H1 (cell line): Measurements from ENCODE around the gene TLL1. TPM values are rescaled to one million over a fixed set of nuclear protein-coding genes. Genes with fewer than 3 reads are reported as not detected.

ENCODE experiments used
- CTCF ChIA-PET: fragments of 300-600 bp; sonication (Branson Sonifier 250); formaldehyde crosslinking; loops from one replicate; lab custom pipeline; 2021; ENCODE audit not compliant: partially characterized antibody; lab: Charles Lee
- POLR2A ChIA-PET: fragments of 300-600 bp; sonication (Branson Sonifier 250); formaldehyde crosslinking; loops from one replicate; lab custom pipeline; 2021; ENCODE audit warnings: inconsistent platforms; ENCODE audit not compliant: partially characterized antibody; lab: Charles Lee
- DNase-seq, 2 experiments: peaks; one replicate each; pipeline versions ENCODE4 v3.0.0 to v3.0.0-alpha.2; 2010 to 2022; ENCODE audit warnings: low spot score in 2 of 2, low read depth in 1 of 2, mixed read lengths in 1 of 2
- FAIRE-seq: peaks from 2 replicates; lab custom pipeline; 2011; peaks lifted over from hg19 to GRCh38; lab: Jason Lieb, UNC
- H2AFZ ChIP-seq: 2 replicates; pipeline ENCODE4 v1.8.1; 2012; ENCODE audit warnings: low read length, inconsistent platforms
- H2AK5ac ChIP-seq: 2 replicates; pipeline ENCODE4 v1.6.1; 2013; ENCODE audit warnings: low read depth, low read length
- H2BK120ac ChIP-seq: replicated peaks from 2 replicates; pipeline ENCODE3; 2013; ENCODE audit warnings: low read depth, low read length, inconsistent platforms
- H2BK12ac ChIP-seq: 2 replicates; pipeline ENCODE4 v1.6.1; 2013; ENCODE audit warnings: low read depth, low read length
- H2BK15ac ChIP-seq: 2 replicates; pipeline ENCODE4 v1.6.1; 2013; ENCODE audit warnings: low read length
- H2BK20ac ChIP-seq: 2 replicates; pipeline ENCODE4 v1.6.1; 2013; ENCODE audit warnings: low read length
- H2BK5ac ChIP-seq: 2 replicates; pipeline ENCODE4 v1.6.1; 2013; ENCODE audit warnings: low read depth, low read length
- H3K14ac ChIP-seq: 2 replicates; pipeline ENCODE4 v1.6.1; 2013; ENCODE audit warnings: inconsistent platforms; ENCODE audit not compliant: insufficient read length
- H3K18ac ChIP-seq: 2 replicates; pipeline ENCODE4 v1.6.1; 2013; ENCODE audit warnings: low read length; ENCODE audit errors: extremely low read depth
- H3K23ac ChIP-seq: 2 replicates; pipeline ENCODE4 v1.6.1; 2013; ENCODE audit warnings: inconsistent platforms; ENCODE audit not compliant: insufficient read length
- H3K23me2 ChIP-seq: 2 replicates; pipeline ENCODE4 v1.6.1; 2013; ENCODE audit warnings: low read depth, low read length
- H3K27ac ChIP-seq: 2 replicates; pipeline ENCODE4 v1.6.1; 2011; ENCODE audit warnings: low read depth, low read length, inconsistent platforms
- H3K27me3 ChIP-seq, 4 experiments: replicated peaks in 1 of 4; 1 replicate in 1 of 4; 2 replicates in 3 of 4; pipeline versions ENCODE4 v1.6.1 to v1.8.1; 2011 to 2013; ENCODE audit warnings: low read length in 3 of 4, mild to moderate bottlenecking in 3 of 4, inconsistent platforms in 2 of 4, mixed read lengths in 2 of 4, moderate library complexity in 1 of 4; ENCODE audit not compliant: control insufficient read depth in 3 of 4, insufficient read depth in 3 of 4; ENCODE audit errors: extremely low read depth in 1 of 4
- H3K36me3 ChIP-seq, 4 experiments: 2 replicates each; pipeline versions ENCODE4 v1.6.1 to v1.8.1; 2011 to 2013; ENCODE audit warnings: mild to moderate bottlenecking in 4 of 4, low read length in 3 of 4, moderate library complexity in 2 of 4, control low read depth in 1 of 4, inconsistent platforms in 1 of 4; ENCODE audit not compliant: insufficient read depth in 4 of 4, control insufficient read depth in 2 of 4
- H3K4ac ChIP-seq: replicated peaks from 2 replicates; pipeline ENCODE3; 2013; ENCODE audit warnings: low read length, low read depth, mixed read lengths, inconsistent platforms; ENCODE audit not compliant: insufficient read length
- H3K4me1 ChIP-seq, 4 experiments: replicated peaks in 1 of 4; 1 replicate in 1 of 4; 2 replicates in 3 of 4; pipeline versions ENCODE4 v1.6.1 to v1.8.1; 2011 to 2013; ENCODE audit warnings: low read length in 3 of 4, inconsistent platforms in 2 of 4, mixed read lengths in 1 of 4; ENCODE audit not compliant: insufficient read depth in 4 of 4, control insufficient read depth in 3 of 4
- H3K4me2 ChIP-seq, 2 experiments: 2 replicates each; pipeline versions ENCODE4 v1.6.1 to v1.8.1; 2011 to 2013; ENCODE audit warnings: low read depth in 2 of 2, low read length in 2 of 2, control low read depth in 1 of 2, inconsistent platforms in 1 of 2, mild to moderate bottlenecking in 1 of 2; ENCODE audit not compliant: insufficient read depth in 1 of 2
- H3K4me3 ChIP-seq, 4 experiments: fragments of 200-600, 300-600 bp in 1 of 4; sonication (generic), shearing (Covaris generic), sonication (Bioruptor Twin) in 1 of 4; 2 replicates each; pipeline versions ENCODE4 v1.5.1 to v1.8.1; 2011 to 2016; ENCODE audit warnings: low read length in 4 of 4, low read depth in 3 of 4, control low read depth in 2 of 4, inconsistent platforms in 2 of 4, mild to moderate bottlenecking in 2 of 4, mixed read lengths in 1 of 4, moderate library complexity in 1 of 4; ENCODE audit not compliant: insufficient read depth in 2 of 4; ENCODE audit errors: extremely low read depth in 1 of 4
- H3K56ac ChIP-seq: replicated peaks from 2 replicates; pipeline ENCODE3; 2013; ENCODE audit warnings: low read depth, mild to moderate bottlenecking, mixed read lengths, low read length, inconsistent platforms; ENCODE audit not compliant: insufficient read length
- H3K79me1 ChIP-seq: 2 replicates; pipeline ENCODE4 v1.6.1; 2013; ENCODE audit warnings: low read depth, low read length, control low read depth
- H3K79me2 ChIP-seq, 2 experiments: 2 replicates each; pipeline versions ENCODE4 v1.6.1 to v1.8.1; 2012 to 2013; ENCODE audit warnings: low read length in 2 of 2, mild to moderate bottlenecking in 2 of 2, inconsistent platforms in 1 of 2; ENCODE audit not compliant: insufficient read depth in 2 of 2, control insufficient read depth in 1 of 2
- H3K9ac ChIP-seq, 4 experiments: replicated peaks in 1 of 4; 1 replicate in 1 of 4; 2 replicates in 3 of 4; pipeline versions ENCODE4 v1.6.1 to v1.8.1; 2011 to 2013; ENCODE audit warnings: low read depth in 3 of 4, low read length in 3 of 4, control low read depth in 2 of 4, mild to moderate bottlenecking in 2 of 4, moderate library complexity in 2 of 4, inconsistent platforms in 1 of 4; ENCODE audit errors: extremely low read depth in 1 of 4
- H3K9me3 ChIP-seq, 2 experiments: 2 replicates each; pipeline versions ENCODE4 v1.6.1 to v1.8.1; 2012 to 2013; ENCODE audit warnings: mild to moderate bottlenecking in 2 of 2, moderate library complexity in 2 of 2, control low read depth in 1 of 2, inconsistent platforms in 1 of 2, low read depth in 1 of 2, low read length in 1 of 2, mixed read lengths in 1 of 2; ENCODE audit not compliant: insufficient read depth in 2 of 2
- H4K20me1 ChIP-seq, 2 experiments: replicated peaks in 1 of 2; 2 replicates each; pipeline versions ENCODE3 to v1.8.1; 2011 to 2013; ENCODE audit warnings: inconsistent platforms in 2 of 2, low read length in 2 of 2, mild to moderate bottlenecking in 1 of 2; ENCODE audit not compliant: insufficient read depth in 2 of 2, control insufficient read depth in 1 of 2
- H4K5ac ChIP-seq: 2 replicates; pipeline ENCODE4 v1.6.1; 2013; ENCODE audit warnings: low read length, low read depth, mixed read lengths, inconsistent platforms; ENCODE audit not compliant: insufficient read length
- H4K8ac ChIP-seq: 2 replicates; pipeline ENCODE4 v1.8.0; 2013; ENCODE audit warnings: mild to moderate bottlenecking, moderate library complexity, low read length, inconsistent platforms; ENCODE audit not compliant: insufficient read depth; ENCODE audit errors: extremely low read depth
- H4K91ac ChIP-seq: replicated peaks from 2 replicates; pipeline ENCODE3; 2013; ENCODE audit warnings: low read length, mixed read lengths, inconsistent platforms; ENCODE audit not compliant: insufficient read length
- ASH2L ChIP-seq: fragments of 200-600, 300-600 bp; sonication (generic); IDR thresholded peaks from one replicate; pipeline ENCODE4 v1.7.1; 2017; ENCODE audit warnings: low read length
- BACH1 ChIP-seq: IDR thresholded peaks from 2 replicates; pipeline ENCODE4 v1.6.1; 2012; ENCODE audit warnings: low read length, improper control_type of control experiment
- CEBPB ChIP-seq: IDR thresholded peaks from 2 replicates; pipeline ENCODE4 v1.6.1; 2012; ENCODE audit warnings: low read depth, low read length
- TAF1 ChIP-seq: IDR thresholded peaks from 2 replicates; pipeline ENCODE4 v1.6.1; 2011; ENCODE audit warnings: mild to moderate bottlenecking, low read depth, low read length
- WGBS, 2 experiments: shearing (Covaris generic) in 1 of 2; methylation state at CpG; one replicate each; pipeline versions ENCODE4 v1.1.6 to v1.1.7; 2013 to 2015; ENCODE audit warnings: low lambda C conversion rate in 2 of 2, mixed read lengths in 2 of 2, inconsistent platforms in 1 of 2, low coverage in 1 of 2, missing lambda C conversion rate in 1 of 2; ENCODE audit not compliant: insufficient replicate concordance in 2 of 2, insufficient coverage in 1 of 2, insufficient read length in 1 of 2; ENCODE audit errors: extremely low coverage in 1 of 2, missing lambda C conversion rate in 1 of 2; 5-methylcytosine and 5-hydroxymethylcytosine counted together
- polyA plus RNA-seq, 7 experiments: library from polyadenylated mRNA; depleted of rRNA in 3 of 7; stranded (reverse) in 5 of 7; unstranded in 2 of 7; fragments of >200 nt in 5 of 7; fragments of 200-250 nt in 2 of 7; gene quantifications; 1 replicate in 5 of 7; 2 replicates in 1 of 7; 4 replicates in 1 of 7; pipeline versions ENCODE4 v1.2.1 to v1.2.3, GENCODE V29; 2011 to 2013; ENCODE audit warnings: missing spikeins in 2 of 7, mixed read lengths in 2 of 7
- total RNA-seq: library from RNA; stranded (reverse); fragmentation: NEBNext Ultra II Directional; extraction: Animal tissue kit (Norgen Biotek cat#: 25700); gene quantifications from 2 replicates; pipeline ENCODE4 v1.2.1, GENCODE V29; 2021

The TLL1 gene
- total and polyA plus RNA-seq, 2 of the 8 experiments (the other 6 are each of a cell fraction or from before 2014, with no cell fraction given), result 0.18 to 1.1 TPM

DNA sequence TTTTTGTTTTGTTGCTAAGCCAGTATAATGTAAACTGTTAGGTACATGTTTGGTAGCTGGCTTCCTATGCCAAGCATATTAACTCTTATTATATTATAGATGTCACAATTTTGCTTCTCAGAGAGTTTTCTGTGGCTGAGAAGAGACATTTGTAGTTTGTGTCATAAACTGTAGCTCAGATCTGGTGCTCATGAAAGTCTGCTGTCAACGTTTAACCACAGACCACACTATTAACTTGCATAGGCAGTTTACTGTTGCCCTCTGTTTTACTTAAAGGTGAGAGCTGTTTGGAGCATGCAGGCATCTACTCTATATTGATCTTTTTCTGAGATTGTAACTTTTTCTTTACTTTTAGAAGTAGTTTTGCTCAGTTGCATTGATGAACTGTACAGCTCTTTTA is 166.8 kb downstream of the TLL1 start:
- Histone ChIP-seq H3K23ac (no peak overlapping the region), H4K5ac (no peak overlapping the region), H3K36me3 (no peaks in the 10 kb centered on the region), H2AFZ (no peak overlapping the region), H3K23me2 (no peaks in the 10 kb centered on the region), H3K4ac (no peak overlapping the region), H3K27ac (no peak overlapping the region), H4K20me1 (no peaks in the 10 kb centered on the region), H2BK20ac (no peak overlapping the region), H3K9ac (no peak overlapping the region), H2BK15ac (no peak overlapping the region), H4K91ac (no peak overlapping the region), H3K56ac (no peak overlapping the region), H2BK12ac (no peak overlapping the region), H3K4me3 (no peak overlapping the region), H2BK120ac (no peak overlapping the region), H2BK5ac (no peak overlapping the region), H3K14ac (no peak overlapping the region), H3K4me2 (no peak overlapping the region), H3K9me3 (no peaks in the 10 kb centered on the region), H3K79me1 (no peaks in the 10 kb centered on the region), H3K27me3 (no peaks in the 10 kb centered on the region), H2AK5ac (no peak overlapping the region), H3K18ac (no peak overlapping the region), H4K8ac (no peak overlapping the region), H3K4me1 (peaks cover 0 to 2% (median 0%) of the 10 kb centered on the region in 4 experiments; a peak in 1 of 7 replicates), H3K79me2 (no peaks in the 10 kb centered on the region)
- ChIA-PET CTCF (interaction anchor here (1.5 kb wide), 1 partner anchor 497 kb away, joined by 3 read pairs; no protein-coding TSS in a partner anchor), POLR2A (no interaction called here)
- DNase-seq (no peak), FAIRE-seq (no peak)
- WGBS, 2 experiments, result 70% methylated on average over 1 of the region's 1 CpG; no CpG with 5 or more reads in 1 of the 2 experiments
- no peak for TF ChIP-seq BACH1
- no peak for TF ChIP-seq TAF1
- TF ChIP-seq ASH2L, result no peak
- TF ChIP-seq CEBPB, result no peak
